ENCODE results near the gene UBE2D2.
"Not testable (repeated sequence)": the region's sequence is repeated elsewhere in the genome, so short reads cannot be mapped to it uniquely, and the experiment has no call there.

UBE2D2 gene

DNA sequence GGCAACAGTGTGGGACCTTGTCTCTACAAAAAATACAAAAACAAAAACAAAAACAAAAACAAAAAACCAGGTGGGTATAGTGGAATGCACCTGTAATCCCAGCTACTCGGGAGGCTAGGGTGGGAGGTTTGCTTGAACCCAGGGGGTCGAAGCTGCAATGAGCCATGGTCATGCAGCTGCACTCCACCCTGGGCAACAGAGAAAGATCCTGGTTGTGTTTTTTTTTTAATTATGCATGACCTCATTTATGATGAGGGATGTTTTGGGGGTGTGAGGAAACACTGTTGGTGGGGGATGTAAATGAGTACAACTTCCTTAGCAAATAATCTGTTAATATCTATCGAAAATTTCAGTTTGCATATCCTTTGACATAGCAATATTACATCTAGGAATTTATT, 29.4 kb upstream of the UBE2D2 start:
- H3K4me3 ChIP-seq (replicated peaks; ENCODE audit: low read depth, low read length), result no peak overlapping the region
- TF ChIP-seq, protein P1, sequence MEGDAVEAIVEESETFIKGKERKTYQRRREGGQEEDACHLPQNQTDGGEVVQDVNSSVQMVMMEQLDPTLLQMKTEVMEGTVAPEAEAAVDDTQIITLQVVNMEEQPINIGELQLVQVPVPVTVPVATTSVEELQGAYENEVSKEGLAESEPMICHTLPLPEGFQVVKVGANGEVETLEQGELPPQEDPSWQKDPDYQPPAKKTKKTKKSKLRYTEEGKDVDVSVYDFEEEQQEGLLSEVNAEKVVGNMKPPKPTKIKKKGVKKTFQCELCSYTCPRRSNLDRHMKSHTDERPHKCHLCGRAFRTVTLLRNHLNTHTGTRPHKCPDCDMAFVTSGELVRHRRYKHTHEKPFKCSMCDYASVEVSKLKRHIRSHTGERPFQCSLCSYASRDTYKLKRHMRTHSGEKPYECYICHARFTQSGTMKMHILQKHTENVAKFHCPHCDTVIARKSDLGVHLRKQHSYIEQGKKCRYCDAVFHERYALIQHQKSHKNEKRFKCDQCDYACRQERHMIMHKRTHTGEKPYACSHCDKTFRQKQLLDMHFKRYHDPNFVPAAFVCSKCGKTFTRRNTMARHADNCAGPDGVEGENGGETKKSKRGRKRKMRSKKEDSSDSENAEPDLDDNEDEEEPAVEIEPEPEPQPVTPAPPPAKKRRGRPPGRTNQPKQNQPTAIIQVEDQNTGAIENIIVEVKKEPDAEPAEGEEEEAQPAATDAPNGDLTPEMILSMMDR (IDR thresholded peaks at IDR 0.05; ENCODE audit: low read length, missing control alignments), result no peak
- DNase-seq (ENCODE audit: low read depth), result no peak

- TF ChIP-seq, protein P1 (IDR thresholded peaks at IDR 0.05; ENCODE audit: low read length, missing control alignments), result peak; percentile 1
- H3K4me3 ChIP-seq (replicated peaks; ENCODE audit: low read depth, low read length), result no peak overlapping the region
- DNase-seq (ENCODE audit: low read depth), result peak; percentile 27
Observed at GRCh38 chr5:139543423-139543991, 17.6 kb upstream of the UBE2D2 start.

- H3K4me3 ChIP-seq (replicated peaks; ENCODE audit: low read depth, low read length); DNase-seq (ENCODE audit: low read depth): not testable (repeated sequence)
Observed at GRCh38 chr5:139546593-139546992, 14.5 kb upstream of the UBE2D2 start.

- no peak for DNase-seq (ENCODE audit: low read depth)
- TF ChIP-seq, protein P1 (IDR thresholded peaks at IDR 0.05; ENCODE audit: low read length, missing control alignments), result no peak
- no peak overlapping the region for H3K4me3 ChIP-seq (replicated peaks; ENCODE audit: low read depth, low read length)
Observed at GRCh38 chr5:139549162-139549894, 11.8 kb upstream of the UBE2D2 start.

DNA sequence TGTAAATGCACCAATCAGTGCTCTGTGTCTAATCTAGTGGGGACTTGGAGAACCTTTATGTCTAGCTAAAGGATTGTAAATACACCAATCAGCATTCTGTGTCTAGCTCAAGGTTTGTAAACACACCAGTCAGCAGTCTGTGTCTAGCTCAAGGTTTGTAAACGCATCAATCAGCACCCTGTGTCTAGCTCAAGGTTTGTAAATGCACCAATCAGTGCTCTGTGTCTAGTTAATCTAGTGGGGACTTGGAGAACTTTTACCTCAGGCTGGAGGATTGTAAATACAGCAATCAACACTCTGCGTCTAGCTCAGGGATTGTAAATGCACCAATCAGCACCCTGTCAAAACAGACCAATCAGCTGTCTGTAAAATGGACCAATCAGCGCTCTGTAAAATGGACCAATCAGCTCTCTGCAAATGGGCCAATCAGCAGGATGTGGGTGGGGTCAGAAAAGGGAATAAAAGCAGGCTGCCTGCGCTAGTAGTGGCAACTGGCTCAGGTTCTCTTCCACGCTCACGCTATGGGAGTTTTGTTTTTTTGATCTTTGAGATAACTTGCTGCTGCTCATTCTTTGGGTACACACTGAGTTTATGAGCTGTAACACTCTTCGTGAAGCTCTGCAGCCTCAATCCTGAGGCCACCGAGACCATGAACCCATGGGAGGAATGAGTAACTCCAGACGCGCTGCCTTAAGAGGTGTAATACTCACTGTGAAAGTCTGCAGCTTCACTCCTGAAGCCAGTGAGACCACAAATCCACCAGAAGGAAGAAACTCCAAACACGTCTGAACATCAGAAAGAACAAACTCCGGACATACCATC, 10.9 kb upstream of the UBE2D2 start:
- not testable (repeated sequence) for DNase-seq (ENCODE audit: low read depth); H3K4me3 ChIP-seq (replicated peaks; ENCODE audit: low read depth, low read length)

GRCh38 chr5:139551191-139551889, 9.8 kb upstream of the UBE2D2 start:
- no peak for DNase-seq (ENCODE audit: low read depth)

GRCh38 chr5:139552893-139553575, 8.1 kb upstream of the UBE2D2 start:
- H3K4me3 ChIP-seq (replicated peaks; ENCODE audit: low read depth, low read length), result no peak overlapping the region
- TF ChIP-seq, protein P1 (IDR thresholded peaks at IDR 0.05; ENCODE audit: low read length, missing control alignments), result no peak
- DNase-seq (ENCODE audit: low read depth), result no peak

More at GRCh38 chr5:139551191-139551889, 9.8 kb upstream of the UBE2D2 start:
- TF ChIP-seq, protein P1 (IDR thresholded peaks at IDR 0.05; ENCODE audit: low read length, missing control alignments), result no peak
- no peak overlapping the region for H3K4me3 ChIP-seq (replicated peaks; ENCODE audit: low read depth, low read length)

Measured in fibroblast of pulmonary artery (primary cell).